GM18502 (cell line): Measurements from ENCODE around the gene CCDC40.

Experiments used
- ATAC-seq: cut with Tn5 transposase; IDR thresholded peaks from one replicate; pipeline ENCODE4 v1.9.1; 2021; ENCODE audit warnings: mild to moderate bottlenecking; ENCODE audit not compliant: unreplicated experiment, poor library complexity

Gene CCDC40

DNA sequence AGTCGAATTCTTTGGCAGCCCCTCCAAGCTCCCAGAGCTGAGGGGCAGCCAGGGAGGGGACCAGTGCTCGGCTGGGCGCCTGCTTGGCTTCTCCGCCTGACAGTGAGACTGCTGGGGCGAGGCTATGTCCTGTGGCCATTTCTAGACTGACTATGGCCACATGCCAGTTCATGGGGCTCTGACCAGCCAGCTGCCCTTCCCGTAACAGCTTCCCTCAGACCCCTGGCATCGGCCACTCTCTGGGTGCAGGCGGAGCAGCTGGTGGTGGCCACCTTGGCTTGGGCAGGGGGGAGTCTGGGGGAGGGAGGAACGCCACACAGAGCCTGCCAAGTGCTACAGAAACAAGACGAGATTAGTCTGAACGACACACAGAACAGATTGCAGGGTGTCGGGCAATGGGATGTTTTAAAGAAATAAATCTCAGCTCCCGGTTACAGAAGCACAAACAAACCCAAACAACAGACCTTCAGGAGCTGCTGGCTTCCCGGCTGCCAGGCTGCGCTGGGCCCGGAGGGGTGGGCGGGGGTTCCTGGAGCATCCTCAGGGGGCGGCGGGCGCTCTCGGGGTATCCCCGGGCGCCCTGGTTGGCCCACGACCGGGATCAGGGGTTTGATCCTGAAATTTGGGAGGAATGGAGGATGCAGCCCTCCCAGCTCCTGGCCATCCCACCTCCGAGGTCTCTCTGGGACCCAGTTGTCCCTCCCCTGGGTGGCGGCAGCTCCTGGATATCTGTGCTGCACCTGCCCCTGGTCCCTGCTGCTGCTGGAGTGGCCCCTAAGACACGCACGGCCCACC lies 35.3 kb upstream of the CCDC40 start:
- no peak for ATAC-seq

DNA sequence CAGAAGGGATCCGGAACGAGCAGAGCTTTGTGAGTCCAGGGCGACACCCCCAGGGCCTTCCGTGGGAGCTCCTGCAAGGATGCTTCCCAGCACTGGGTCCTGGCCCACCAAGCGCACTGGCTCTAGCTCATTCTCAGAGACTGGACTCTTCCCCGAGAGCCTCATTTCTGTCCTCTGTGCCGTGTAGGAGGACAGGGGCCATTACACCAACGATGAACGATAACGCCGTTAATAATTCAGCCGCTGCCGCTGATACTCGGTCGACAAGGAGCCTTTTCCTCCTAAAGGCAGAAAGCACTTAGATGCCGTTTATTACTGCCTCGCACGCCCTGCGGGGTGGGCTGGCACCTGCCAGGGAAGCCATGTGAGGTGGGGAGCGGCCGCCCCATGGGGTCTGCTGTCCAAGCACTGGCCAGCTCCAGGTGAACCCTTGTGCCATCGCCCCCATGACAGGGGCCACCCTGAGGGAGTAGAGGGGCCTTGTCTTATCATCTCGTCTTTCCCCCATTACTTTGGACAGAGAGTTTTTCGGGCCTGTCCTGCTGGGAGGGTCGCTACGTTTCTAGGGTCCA lies 34.3 kb upstream of the CCDC40 start:
- ATAC-seq = no peak

- ATAC-seq = no peak
Observed at GRCh38 chr17:80002690-80003490, 33.6 kb upstream of the CCDC40 start.

GRCh38 chr17:80003969-80004368 lies 32.5 kb upstream of the CCDC40 start:
- no peak for ATAC-seq

GRCh38 chr17:80005360-80006338 lies 30.8 kb upstream of the CCDC40 start:
- ATAC-seq = no peak

DNA sequence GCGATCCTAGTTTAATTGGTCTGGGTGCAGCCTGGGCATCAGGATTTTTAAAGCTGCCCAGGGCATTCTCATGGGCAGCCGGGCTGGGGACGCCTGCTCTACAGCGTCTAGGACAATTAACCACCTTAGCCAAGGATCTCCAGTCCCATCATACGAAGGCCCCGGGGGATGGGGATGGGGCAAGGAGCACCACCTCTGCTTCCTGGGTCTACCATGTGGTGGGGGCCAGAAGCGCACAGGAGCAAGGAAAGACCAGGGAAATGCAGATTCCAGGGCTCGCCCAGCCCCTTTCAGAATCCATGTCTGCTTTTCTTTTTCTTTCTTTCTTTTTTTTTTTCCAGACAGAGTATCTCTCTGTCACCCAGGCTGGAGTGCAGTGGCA lies 30.1 kb upstream of the CCDC40 start:
- no peak for ATAC-seq

- no peak for ATAC-seq
Observed at GRCh38 chr17:80006811-80007752, 29.4 kb upstream of the CCDC40 start.

GRCh38 chr17:80007939-80008338 lies 28.5 kb upstream of the CCDC40 start:
- no peak for ATAC-seq

- no peak for ATAC-seq
Observed at GRCh38 chr17:80008383-80008840, 28.0 kb upstream of the CCDC40 start.

- ATAC-seq = no peak
Observed at GRCh38 chr17:80008848-80009247, 27.6 kb upstream of the CCDC40 start.

- no peak for ATAC-seq
Observed at GRCh38 chr17:80009391-80010282, 26.8 kb upstream of the CCDC40 start.

DNA sequence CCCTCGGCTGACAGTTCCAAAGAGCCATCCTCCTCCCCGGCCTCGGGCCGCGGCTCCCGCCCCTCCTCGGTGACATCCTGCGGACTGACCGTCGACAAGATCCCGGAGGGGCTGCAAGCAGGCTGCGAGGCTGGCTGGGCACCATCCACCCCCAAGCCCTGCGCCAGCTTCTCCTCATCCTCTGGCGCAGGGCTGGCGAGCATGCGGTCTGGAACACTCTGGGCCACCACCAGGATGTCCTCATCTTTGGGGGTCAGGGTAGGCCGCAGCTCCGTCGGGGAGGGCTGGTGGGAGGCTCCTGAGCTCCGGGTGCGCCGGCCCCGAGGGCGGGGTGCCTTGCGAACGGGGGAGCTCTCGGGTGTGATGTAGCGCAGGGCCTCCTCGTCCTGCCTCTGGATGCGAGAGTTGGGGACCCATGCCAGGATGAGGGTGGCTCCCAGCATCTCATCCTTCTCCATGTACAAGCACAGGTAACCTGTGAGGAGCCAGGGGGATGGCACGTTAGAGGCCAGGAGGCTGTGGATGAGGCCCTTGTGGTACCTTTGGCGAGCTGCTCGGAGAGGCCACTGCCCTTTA lies 26.1 kb upstream of the CCDC40 start:
- ATAC-seq = no peak

GRCh38 chr17:80011989-80012555 lies 24.4 kb upstream of the CCDC40 start:
- ATAC-seq = no peak

- ATAC-seq = no peak
Observed at GRCh38 chr17:80012765-80013741, 23.4 kb upstream of the CCDC40 start.

DNA sequence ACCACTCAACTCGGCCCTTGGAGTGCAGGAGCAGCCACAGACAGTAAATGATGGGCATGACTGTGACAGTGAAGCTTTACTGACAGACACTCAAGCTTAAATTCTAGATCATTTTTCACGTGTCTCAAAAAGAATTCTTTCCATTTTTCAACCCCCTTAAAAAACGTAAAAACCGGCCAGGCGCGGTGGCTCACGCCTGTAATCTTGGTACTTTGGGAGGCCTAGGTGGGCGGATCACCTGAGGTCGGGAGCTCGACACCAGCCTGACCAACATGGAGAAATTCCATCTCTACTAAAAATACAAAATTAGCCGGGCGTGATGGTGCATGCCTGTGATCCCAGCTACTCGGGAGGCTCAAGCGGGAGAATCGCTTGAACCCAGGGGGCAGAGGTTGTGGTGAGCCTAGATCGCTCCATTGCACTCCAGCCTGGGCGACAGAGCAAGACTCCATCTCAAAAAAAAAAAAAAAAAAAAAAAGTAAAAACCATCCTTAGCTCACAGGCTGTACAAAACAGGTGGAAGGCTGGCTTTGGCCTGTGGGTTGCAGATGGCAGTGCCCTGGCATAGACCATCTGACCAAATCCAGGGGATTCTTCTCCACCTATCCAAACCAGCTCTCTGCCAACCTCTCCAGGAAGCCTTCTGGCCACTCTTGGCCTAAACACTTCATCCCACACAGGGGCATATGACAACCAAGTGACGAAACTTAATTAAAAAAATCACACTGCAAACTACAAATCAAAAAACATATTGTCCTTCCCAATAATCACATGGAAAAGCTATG lies 19.0 kb upstream of the CCDC40 start:
- no peak for ATAC-seq
